RPMI8226 (cell line): Measurements from ENCODE around the gene NPBWR2.
A peak's percentile ranks its signal among the peaks of the same experiment; 100 is the strongest.

ENCODE experiments used
- DNase-seq: peaks from one replicate; pipeline ENCODE4 v3.0.0-alpha.2; 2015

The NPBWR2 gene, protein sequence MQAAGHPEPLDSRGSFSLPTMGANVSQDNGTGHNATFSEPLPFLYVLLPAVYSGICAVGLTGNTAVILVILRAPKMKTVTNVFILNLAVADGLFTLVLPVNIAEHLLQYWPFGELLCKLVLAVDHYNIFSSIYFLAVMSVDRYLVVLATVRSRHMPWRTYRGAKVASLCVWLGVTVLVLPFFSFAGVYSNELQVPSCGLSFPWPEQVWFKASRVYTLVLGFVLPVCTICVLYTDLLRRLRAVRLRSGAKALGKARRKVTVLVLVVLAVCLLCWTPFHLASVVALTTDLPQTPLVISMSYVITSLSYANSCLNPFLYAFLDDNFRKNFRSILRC

DNA sequence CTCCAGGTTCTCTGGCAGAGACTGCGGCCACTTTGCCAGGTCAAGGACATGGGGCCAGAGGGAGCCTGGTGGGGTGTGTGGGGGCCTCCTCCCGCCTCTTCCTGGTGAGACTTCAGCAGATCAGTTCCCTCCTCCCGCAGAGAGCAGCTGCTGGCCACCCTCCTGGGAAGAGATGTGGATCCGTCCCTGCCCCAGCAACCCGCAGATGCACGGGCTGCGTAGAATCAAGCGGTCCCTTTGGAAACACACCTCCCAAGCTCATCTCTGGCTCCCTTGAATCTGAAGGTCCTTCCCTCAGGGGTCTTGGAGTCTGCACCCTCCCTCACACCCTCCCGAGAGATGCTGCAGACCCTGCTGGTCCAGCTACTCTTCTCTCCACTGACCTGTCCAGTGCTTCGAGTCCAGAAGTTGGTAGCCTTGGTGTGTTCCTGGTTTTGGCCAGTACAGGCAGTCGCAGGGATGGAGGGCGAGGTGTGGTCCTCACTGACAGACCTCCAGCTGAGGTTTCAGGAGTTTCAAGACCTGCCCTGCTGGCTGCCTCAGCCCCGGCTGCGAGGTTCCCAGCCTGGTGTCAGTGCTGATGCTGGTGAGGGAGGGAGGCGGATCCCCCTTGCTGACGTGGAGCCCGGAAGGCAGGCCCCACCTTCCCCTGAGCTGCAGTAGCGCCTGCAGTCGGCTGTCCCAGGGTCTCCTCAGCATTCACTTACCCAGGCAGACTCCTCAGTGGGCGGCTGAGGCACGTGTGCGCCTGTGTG, at the start of gene NPBWR2:
Gene NPBWR2 (minus strand): TSS at position 585 of the 755 bp plus-strand sequence. CDS start 734 bp downstream, outside the sequence.
- peak; percentile 43 for DNase-seq

DNA sequence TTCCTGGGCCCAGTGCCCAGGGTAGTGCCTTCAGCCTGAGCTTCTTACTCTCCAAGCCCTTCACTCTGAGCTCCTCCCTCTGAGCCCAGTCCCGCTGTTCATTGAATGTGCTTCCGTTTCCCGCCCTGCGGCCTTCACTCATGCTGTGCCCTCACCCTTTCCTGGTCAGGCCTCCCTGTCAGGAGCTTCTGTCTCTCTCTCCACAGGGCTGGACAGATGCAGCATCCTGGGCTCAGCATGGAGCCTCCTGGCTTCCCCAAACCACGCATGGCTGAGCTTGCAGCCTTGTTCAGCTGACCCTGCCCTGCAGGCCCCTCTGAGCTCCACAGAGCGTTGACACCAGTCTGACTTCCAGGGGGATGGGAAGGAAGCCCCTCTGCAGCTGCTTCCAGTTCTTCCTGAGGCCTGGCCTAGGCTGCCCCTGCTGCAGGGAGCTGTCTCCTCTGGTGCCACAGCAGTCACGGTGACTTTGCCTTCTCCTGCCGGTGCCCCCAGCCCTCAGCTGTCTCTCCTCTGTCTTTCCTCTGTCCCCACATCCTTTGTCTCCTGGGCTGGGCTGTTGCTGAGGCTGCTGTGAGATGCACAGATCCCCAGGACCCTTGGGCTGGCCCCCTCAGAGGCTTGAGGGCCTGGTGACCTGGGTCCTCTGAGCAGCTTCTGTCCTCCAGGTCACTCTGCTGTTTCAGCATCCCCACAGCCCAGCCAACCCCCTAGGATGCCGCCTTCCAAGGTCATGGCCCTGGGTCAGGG, 48.9 kb upstream of the NPBWR2 start:
- DNase-seq, result peak; percentile 23

DNA sequence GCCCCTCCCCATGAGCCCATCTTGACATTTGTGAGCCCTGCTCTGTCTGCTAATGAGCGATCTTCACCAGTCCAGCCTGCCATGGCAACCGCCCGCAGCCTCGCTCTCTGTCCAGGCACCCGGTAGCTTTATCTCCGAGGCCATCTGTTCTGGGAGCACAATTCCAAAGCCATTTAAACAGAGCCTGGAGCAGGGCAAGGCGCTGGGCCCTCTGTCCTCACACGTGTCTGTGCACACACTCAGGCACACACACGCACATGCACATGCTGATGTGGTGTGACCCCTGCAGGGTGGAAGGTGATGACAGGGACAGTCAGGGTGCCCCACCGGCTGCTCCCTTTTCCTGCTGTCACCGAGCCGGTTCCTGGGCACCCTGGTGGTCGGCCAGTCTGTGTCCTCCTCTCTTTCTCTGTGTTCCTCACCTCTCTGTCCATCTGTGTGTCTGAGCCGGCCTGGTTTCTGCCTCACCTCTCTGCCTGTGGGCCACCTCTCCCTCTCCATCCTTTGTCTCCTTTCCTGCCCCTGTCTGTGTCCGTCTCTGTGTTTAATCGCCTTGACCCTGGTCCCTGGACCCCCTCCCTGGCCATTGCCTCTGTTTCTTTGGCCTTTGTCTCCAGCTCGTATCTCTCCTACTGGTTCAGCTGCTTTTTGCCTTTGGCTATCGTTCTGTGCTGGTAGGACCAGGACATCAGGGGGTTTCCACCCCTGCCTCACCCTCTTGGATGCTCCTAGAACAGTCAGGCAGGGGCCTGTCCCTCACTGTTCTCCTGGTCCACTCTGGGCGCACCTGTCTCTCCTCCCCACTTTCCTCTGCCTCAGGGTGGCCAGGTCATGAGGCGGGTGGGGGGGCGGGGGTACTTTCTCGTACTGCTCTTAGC, 48.1 kb upstream of the NPBWR2 start:
- no peak for DNase-seq

DNA sequence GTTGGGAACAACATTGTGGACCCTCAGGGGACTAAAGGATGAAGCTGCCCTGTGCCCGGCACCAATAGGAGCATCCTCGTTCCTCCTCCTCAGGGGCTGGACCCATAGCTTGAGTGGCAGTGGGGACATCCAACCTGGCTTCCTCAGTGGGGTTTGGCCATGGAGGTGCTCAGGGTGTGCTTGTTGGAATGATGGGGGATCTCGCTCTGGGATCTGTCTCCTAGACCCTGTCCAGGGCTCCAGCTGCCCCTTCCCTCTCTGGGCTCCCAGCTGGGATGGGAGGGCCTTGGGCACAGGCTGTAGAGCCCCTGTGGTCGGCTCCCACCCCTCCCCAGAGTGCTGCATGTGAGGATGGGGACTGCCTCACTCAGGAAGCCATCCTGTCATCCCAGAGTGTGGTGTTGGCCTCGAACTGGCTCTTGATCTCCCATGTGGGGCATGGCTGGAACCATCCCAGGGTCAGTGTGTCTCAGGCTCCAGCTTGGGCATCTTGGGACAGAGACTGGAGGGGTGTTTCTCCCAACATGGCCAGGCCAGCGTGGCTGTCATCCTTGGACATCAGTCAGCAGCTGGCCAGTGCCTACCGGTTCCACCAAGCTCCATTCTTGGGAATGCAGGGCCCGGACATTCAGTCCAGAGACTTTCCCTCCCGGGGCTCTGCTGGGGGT, 47.4 kb upstream of the NPBWR2 start:
- DNase-seq, result no peak

DNA sequence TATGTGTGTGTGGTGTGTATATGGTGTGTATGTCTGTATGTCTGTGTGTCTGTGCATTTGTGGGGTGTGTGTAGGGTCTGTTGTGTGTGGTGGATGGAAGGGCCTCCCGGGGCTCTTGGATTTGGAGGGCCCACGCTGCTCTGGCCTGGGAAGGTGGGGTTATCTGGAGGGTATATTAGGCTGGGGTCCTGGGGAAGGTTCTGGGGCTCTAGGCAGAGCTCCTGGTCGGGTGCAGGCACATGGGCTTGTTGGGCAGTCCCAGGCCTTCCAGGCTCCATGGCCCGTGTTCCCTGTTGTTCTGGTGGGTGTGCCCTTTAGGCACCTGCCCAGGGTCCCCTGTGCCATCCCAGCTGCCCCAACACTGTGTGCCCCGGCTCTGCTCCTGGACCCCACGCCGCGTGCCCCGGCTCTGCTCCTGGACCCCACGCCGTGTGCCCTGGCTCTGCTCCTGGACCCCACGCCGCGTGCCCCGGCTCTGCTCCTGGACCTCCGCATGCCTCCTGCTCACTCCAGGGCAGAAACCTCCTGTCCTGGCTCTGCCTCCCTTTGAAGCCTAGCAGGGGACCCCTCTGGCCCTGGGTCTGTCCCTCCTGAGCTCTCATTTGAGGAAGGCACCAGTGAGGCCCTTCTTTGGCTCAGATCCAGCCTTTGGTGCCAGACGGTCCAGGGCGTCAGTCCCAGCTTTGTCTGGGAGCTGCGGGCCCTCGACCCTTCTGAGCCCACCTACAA, 46.7 kb upstream of the NPBWR2 start:
- peak; percentile 15 for DNase-seq

DNA sequence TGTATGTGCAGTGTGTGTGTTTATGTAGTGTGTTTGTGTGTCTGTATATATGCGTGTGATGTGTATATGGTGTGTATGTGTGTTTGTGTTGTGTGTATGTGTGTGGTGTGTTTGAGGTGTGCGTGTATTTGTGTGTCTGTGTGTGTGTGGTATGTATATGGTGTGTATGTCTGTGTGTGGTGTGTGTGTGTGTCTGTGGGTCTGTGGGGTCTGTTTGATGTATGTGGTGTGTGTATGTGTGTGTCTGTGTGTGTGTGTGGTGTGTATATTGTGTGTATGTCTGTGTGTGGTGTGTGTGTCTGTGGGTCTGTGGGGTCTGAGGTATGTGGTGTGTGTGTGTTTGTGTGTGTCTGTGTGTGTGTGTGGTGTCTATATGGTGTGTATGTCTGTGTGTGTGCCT, 46.0 kb upstream of the NPBWR2 start:
- DNase-seq, result no peak

DNA sequence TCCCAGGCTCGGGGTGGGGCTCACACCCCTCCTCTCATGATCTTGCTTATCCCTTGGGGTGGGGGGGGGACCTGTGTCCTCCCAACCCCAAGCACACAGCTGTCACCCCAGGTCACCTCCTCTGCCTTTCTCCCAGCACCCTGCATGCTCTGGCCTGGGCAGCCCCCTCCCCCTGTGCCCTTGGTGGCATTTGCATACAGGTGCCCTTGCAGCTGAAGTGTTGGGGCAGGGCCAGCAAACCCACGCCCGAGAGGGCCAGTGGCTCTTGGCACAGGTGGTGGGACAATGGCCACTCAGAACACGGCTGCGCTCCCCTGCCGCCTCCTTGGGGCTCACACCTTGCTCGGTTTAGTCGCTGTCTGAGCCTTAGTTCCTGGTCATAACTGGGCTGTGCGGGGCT, 45.5 kb upstream of the NPBWR2 start:
- DNase-seq, result no peak

DNA sequence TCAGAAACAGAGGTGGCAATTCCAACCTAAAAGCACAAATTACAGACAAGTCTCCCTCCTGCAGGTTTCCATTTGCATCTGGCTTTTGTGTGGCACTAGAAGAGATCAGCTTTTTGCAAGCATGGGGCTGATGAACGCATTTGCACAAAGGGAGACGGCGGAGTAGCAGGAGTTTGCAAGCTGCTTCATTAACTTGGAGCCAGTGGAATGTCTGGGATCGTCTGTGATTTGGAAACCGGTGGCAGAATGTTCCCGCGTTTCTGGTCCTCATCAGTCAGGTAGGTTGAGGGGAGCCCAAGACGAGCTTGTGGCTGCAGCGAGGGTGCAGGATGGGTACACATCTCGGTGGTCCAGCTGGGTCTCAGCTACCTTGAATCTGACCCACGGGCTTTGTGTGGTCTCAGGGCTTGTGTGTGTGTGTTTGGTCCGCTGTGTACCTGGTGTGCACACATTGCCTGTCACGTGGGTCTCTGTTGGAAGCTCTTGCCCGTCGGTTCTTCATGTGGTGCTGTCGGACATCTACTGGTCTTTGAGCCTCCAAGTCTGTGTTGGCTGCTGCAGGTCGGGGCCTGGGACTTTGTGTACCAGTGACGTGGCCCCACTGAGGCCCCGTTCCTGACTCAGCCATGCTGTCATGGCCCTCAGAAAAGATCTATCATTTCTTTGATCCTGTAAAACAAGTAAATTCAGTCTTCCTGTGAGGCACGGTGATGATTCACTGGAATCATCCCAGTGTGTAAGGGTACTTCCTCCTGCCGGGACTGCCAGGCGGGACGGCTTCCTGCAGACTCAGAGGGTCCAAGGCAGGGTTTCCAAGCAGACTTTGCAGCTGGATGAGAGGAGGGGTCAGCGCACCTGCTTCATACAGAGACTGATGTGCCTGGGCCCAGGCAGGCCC, 44.5 kb upstream of the NPBWR2 start:
- no peak for DNase-seq

DNA sequence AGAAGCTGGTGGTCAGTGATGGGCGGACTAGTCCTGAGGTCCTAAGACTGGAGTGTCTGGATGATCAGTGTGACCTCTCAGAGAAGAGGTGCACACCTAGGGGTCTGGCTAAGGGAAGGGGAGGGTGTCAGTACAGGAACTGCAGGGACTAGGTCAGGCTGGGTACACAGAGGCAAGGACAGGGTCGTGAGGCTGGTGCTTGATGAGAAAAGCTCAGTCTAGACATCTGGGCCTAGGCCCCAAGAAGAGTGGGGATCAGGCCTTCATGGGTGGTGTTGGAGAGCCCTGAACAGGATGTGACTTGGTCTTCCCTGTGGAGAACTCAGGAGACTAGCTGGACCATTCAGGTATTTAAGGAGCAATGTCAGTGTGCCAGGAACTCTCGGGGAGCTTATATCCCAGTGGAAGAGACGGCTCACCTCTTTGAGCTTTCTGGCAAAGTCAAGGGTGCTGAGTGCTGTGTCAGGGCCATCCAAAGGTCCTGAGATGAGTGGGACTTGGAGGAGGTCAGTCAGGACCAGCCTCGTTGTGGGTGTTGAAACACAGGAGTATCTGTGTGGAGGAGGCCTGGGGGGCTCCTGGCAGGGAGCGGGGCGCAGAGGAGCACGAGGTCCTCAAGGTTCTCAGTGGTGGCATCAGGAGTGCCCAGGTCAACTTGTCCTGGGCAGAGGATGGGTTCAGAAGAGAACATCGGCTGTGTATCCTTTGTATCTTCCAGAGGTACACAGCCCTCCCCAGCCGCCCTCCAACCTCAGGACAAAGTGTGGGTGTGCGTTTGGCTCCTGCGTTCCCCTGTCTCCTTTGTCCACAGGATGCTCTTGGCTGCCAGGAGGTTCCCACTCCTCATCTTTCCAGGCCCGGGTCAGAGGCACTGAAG, 43.6 kb upstream of the NPBWR2 start:
- DNase-seq, result no peak

DNA sequence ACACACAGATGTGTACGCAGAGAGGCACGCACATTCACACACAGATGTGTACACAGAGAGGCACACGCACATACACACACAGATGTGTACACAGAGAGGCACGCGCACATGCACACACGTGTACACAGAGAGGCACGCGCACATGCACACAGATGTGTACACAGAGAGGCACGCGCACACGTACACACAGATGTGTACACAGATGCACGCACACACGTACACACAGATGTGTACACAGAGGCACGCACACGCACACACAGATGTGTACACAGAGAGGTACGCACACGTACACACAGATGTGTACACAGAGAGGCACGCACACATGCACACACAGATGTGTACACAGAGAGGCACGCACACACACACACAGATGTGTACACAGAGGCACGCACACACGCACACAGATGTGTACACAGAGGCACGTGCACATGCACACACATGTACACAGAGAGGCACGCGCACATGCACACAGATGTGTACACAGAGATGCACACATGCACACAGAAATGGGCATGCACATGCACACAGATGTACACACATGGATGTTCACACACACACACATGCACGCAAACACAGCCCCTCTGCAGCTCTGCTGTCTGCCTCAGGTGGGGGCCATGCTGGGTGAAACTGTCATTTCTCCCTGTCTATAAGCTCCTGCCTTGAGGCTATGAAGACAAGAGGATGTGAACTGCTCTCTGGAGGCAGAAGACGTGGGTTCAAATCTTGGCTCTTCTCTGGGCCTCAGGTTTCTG, 42.6 kb upstream of the NPBWR2 start:
- no peak for DNase-seq

DNA sequence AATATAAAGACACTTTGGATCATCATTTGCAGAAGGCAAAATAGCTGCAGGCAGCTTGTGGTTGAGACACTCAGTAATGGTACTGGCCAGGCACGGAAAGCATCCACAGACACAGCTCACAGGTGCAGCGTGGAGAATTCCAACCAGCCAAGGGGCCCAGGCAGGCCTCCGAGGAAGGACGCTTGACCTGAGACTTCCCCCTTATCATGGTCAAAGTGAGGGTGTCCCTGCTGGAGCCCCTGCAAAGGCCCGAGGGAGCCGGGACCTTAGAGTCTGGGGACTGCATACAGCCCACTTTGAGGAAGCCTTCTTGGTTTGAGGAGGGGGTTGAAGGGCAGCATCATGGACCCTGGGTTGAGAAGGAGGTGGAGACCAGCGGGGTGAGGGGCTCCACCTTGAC, 41.8 kb upstream of the NPBWR2 start:
- no peak for DNase-seq

DNA sequence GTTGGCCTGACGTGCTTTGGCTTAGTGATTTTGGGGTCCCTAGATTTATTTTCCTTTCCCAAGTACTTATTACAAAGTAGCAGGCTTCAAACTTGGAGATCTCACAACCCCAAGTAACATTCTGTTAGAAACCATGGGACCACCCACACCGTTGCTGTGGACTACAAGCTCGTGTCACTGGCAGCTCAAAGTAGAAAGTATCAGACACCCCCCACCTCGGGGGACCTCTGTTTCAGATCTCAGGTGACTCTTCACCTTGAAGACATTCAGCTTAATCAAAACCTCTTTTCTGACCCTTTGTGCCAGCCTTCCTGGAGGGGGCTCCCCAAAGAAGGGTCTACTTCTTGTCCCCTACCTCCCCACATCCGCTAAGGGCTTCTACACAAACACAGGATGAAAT, 41.2 kb upstream of the NPBWR2 start:
- DNase-seq, result no peak

DNA sequence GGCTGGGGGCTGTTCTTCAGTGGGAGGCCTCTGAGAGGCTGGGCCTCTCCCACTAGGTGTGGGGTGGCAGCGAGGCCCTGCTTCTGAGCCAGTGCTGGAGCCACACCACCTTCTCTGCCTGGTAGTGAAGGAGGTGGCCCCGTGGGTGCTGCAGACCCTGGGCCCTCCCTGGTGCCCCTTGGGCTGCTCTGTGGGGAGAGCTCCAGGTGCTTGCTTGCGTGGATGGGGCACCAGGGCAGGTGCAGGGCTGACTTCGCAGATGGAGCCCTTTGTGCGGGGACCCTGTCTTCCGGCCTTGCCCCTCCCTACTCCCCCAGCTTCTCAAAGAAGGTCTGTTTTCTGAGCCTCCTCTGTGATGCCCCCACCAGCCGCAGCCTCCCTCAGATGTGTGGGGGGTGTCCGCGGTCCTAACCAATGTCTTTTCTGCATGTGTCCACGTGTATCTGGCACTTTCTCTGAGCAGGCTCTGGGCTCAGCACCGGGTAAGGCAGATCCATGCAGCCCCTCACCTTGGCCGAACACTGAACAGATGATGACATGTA, 39.6 kb upstream of the NPBWR2 start:
- DNase-seq, result no peak

DNA sequence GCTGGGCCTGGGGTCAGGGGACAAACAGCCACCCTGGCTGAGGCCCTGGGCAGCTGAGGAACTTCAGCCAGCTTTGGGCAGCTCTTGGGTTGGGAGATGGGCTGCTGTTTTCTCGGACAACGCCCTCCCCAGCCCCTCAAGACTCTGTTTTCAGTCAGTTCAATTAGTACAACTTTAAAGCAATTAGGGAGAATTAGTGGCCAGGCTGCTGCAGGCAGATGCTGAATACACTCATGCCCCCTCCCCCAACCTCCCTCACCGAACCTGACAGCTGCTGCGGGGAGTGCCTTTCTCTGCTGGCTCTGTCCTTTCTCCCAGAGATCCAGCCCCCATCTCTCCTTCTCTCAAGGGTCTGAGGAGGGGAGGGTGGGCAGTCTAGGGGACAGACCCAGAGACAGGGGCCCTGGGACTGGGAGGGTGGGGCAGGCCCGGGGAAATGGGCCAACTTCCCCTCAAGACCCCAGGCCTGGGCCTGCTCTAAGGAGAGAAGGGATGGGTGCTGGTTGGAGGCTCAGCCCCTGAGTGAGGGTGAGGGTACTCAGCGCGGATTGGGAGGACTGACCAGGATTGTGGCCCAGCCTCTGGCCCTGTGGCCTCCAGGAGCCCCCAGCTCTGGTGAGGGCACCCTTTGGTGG, 39.1 kb upstream of the NPBWR2 start:
- no peak for DNase-seq

DNA sequence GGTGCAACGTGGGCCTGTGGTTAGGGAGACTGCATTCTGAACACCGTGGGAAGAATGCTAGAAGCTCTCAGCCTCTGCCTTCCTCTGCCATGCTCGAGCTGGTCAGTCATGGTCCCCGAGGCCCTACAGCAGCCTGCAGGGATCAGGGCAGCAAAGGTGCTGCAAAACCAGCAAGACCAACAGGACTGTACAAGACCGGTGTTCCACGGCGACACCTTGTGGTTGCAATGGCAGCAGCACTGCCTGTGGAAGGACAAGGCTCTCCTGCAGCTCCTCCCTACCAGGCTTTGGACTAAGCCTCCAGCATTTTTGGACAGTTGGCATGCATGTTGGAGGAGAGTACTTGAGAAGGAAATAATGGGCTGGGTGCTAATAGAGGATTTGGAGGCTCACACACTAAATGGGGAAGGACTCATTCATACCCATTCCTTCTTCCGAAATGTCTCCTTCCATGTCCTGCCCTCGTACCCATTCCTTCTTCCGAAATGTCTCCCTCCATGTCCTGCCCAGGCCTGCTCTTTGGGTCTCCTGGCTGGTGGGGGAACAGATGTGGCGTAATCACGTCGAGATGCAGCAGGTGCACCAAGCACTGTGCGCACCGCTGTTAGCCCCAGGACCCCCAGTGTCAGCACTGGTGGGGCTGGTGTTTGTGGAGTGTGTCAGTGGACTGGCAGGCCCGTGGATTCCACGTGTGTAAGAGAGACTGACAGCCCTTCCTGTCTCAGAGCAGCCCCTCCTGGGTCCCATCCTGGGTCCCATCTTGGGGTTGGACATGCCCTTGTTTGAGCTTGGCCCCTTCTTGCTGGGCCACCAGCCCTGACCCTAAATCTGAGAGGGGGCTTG, 38.3 kb upstream of the NPBWR2 start:
- DNase-seq, result no peak

DNA sequence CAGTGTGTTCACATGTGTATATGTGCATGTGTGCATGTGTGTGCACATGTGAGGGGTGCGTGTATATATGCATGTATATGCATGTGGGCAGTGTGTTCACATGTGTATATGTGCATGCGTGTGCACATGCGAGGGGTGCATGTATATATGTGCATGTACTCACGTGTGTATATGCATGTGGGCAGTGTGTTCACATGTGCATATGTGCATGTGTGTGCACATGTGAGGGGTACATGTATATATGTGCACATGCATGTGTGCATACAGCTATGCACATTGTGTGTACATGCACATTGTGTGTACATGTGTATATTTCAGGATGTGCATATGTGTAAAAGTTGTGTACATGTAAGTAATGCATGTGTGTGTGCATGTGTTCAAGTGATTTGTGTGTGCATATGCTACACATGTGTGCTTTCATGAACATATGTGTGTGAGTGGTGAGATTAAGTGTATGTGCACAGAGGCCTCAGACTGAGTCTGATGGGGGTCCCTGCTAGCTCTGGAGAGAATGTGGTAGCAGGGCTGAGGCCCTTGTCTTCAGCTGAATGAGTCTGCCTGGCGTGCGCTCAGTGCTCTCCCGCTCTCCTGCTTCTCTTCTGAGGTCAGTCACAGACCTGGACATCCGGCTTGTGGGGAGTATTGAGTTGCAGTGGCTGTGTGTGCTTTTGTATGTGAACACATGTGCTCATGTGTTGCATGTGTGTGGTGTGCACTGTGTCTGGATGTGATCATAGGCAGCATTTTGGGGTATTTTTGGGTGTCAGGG, 37.0 kb upstream of the NPBWR2 start:
- DNase-seq, result no peak
